HFFc6 (cell line): Measurements from ENCODE around the gene ITGA6. TPM values are rescaled to one million over a fixed set of nuclear protein-coding genes. Genes with fewer than 3 reads are reported as not detected.

Experiments
- DNase-seq: peaks from one replicate; pipeline ENCODE4 v3.0.0-alpha.2; 2018
- H3K27ac Mint-ChIP-seq: 2 replicates; pipeline ENCODE4 v1.8.0; 2020; ENCODE audit warnings: mild to moderate bottlenecking, mixed read lengths
- H3K27me3 Mint-ChIP-seq: 2 replicates; pipeline ENCODE4 v1.8.0; 2021; ENCODE audit warnings: mild to moderate bottlenecking, moderate library complexity, mixed read lengths; ENCODE audit not compliant: insufficient read depth
- H3K36me3 Mint-ChIP-seq: 2 replicates; pipeline ENCODE4 v1.8.0; 2021; ENCODE audit warnings: low read depth, mixed read lengths
- H3K4me1 Mint-ChIP-seq: 2 replicates; pipeline ENCODE4 v1.8.0; 2020; ENCODE audit warnings: low read depth, mixed read lengths
- H3K4me3 Mint-ChIP-seq: 2 replicates; pipeline ENCODE4 v1.8.0; 2020; ENCODE audit warnings: mild to moderate bottlenecking, moderate library complexity, mixed read lengths
- H3K9me3 Mint-ChIP-seq: 2 replicates; pipeline ENCODE4 v1.8.0; 2020; ENCODE audit warnings: mild to moderate bottlenecking, mixed read lengths
- total RNA-seq, 6 experiments: library from RNA; stranded (reverse); fragmentation: NEBNext Ultra II Directional; extraction: Animal tissue kit (Norgen Biotek cat#: 25700); gene quantifications; 2 replicates in 1 of 6; 3 replicates in 5 of 6; pipeline ENCODE4 v1.2.3, GENCODE V29; 2021
- TF ChIP-seq, protein P1 (sequence below): fragments of 200-600 bp; sonication (generic); IDR thresholded peaks from 2 replicates; pipeline ENCODE4 v1.5.0; 2021; ENCODE audit warnings: antibody characterized with exemption, mild to moderate bottlenecking

The ITGA6 gene
- total RNA-seq, 6 experiments from 2014 or later: 143 to 270 (median 148) TPM

DNA sequence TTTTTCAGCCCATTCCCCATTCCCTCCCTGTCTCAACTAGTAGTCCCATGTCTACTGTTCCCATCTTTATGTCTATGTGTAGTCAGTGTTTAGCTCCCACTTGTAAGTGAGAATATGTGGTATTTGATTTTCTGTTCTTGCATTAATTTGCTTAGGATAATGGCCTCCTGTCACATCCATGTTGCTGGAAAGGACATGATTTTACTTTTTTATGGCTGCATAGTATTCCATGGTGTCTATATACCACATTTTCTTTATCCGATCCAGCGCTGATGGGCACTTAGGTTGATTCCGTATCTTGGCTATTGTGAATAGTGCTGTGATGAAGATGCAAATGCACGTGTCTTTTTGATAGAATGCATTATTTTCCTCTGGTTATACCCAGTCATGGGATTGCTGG is 21.7 kb upstream of the ITGA6 start:
- H3K9me3 Mint-ChIP-seq: no peaks in the 10 kb centered on the region
- H3K4me3 Mint-ChIP-seq: no peak overlapping the region
- TF ChIP-seq, protein P1, sequence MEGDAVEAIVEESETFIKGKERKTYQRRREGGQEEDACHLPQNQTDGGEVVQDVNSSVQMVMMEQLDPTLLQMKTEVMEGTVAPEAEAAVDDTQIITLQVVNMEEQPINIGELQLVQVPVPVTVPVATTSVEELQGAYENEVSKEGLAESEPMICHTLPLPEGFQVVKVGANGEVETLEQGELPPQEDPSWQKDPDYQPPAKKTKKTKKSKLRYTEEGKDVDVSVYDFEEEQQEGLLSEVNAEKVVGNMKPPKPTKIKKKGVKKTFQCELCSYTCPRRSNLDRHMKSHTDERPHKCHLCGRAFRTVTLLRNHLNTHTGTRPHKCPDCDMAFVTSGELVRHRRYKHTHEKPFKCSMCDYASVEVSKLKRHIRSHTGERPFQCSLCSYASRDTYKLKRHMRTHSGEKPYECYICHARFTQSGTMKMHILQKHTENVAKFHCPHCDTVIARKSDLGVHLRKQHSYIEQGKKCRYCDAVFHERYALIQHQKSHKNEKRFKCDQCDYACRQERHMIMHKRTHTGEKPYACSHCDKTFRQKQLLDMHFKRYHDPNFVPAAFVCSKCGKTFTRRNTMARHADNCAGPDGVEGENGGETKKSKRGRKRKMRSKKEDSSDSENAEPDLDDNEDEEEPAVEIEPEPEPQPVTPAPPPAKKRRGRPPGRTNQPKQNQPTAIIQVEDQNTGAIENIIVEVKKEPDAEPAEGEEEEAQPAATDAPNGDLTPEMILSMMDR: no peak
- DNase-seq: no peak
- no peaks in the 10 kb centered on the region for H3K27me3 Mint-ChIP-seq
- H3K36me3 Mint-ChIP-seq: no peaks in the 10 kb centered on the region
- H3K4me1 Mint-ChIP-seq: peaks cover 65% of the 10 kb centered on the region
- peak overlapping the region; percentile 21; the same call in 1 of the 2 replicates for H3K27ac Mint-ChIP-seq

DNA sequence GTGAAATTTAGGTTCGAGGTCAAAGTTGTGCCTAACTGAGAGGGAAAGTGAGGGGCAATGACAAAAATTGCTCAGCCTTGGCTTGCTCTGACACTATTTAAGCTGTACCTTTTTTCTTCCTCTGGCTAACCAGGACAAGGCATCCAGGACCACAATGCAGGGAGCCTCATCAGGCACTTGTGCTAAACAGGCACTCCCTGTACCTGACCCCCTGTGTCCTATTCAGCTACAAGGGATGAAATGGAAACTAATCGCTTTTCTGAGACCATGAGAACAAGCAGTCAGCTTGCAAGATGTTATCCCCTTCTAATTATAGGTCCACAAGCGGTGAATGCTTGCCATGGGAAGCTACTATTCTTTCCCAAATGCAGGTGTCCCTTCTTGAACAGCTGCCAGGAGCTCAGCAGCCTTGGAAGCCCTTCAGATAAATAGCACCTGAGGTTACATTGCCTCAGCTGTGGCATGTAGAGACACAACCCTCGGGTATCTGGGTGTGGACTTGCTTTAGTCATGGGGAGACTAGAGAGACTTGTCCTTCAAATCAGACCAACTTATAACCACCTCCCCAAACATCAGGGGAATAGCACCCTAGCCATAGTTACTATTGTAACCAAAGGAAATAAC is 19.1 kb upstream of the ITGA6 start:
- peaks cover 63% of the 10 kb centered on the region for H3K4me1 Mint-ChIP-seq
- DNase-seq: no peak
- no peaks in the 10 kb centered on the region for H3K9me3 Mint-ChIP-seq
- no peak overlapping the region for H3K27ac Mint-ChIP-seq
- no peaks in the 10 kb centered on the region for H3K36me3 Mint-ChIP-seq
- TF ChIP-seq, protein P1: no peak
- H3K27me3 Mint-ChIP-seq: no peaks in the 10 kb centered on the region; the same call in 1 of the 2 replicates
- H3K4me3 Mint-ChIP-seq: no peak overlapping the region

DNA sequence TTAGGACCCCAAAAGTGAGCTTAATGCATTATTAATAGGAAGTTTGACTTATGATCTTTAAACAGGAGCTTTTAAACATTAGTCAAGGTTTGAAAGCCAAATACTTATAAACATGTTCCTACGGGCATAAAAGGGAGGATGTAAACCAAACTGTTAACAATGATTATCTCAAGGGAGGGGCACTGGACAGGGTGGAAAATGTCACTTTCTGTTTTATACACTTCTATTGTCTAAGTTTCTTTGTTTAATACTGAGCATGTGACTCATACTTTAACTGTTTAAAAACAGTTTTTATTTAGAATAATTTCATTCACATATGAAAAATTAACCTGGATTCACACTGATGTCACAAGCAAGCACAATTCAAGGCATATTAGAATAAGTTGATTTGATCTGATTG is 18.3 kb upstream of the ITGA6 start:
- no peak overlapping the region for H3K27ac Mint-ChIP-seq

DNA sequence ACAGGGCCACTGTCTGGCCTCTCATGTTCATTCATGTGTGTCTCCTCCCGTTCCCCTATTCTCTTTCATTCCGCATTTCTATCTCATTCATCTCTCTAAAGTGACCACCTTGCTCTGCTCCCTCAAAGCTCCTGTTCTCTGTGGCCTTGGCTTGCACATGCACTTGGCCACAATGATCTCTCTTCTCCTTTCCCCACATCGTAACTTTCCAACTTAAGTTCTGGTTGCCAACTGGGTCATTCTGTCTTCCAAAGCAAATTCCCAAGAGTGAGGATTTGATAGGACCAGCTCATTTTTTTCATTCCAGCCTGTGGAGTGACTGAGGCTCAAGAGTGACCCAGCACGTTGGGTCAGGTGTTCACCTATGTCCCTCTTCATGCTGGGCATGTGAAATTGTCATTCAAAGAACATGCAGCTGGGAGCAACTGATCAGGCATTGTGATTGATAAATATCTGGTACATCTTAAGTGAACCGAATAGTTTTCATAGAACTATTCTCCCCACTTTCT is 14.3 kb upstream of the ITGA6 start:
- TF ChIP-seq, protein P1: no peak
- peaks cover 22% of the 10 kb centered on the region for H3K4me1 Mint-ChIP-seq
- H3K9me3 Mint-ChIP-seq: no peaks in the 10 kb centered on the region; the same call in 1 of the 2 replicates
- H3K27me3 Mint-ChIP-seq: no peaks in the 10 kb centered on the region; the same call in 1 of the 2 replicates
- no peak overlapping the region for H3K27ac Mint-ChIP-seq
- no peak overlapping the region for H3K4me3 Mint-ChIP-seq
- DNase-seq: no peak
- H3K36me3 Mint-ChIP-seq: no peaks in the 10 kb centered on the region

More for the DNA sequence above, 18.3 kb upstream of the ITGA6 start:
- TF ChIP-seq, protein P1: no peak
- H3K27me3 Mint-ChIP-seq: no peaks in the 10 kb centered on the region; the same call in 1 of the 2 replicates
- no peak for DNase-seq
- no peak overlapping the region; the same call in 1 of the 2 replicates for H3K4me3 Mint-ChIP-seq
- H3K9me3 Mint-ChIP-seq: no peaks in the 10 kb centered on the region
- peaks cover 55% of the 10 kb centered on the region for H3K4me1 Mint-ChIP-seq
- no peaks in the 10 kb centered on the region for H3K36me3 Mint-ChIP-seq

DNA sequence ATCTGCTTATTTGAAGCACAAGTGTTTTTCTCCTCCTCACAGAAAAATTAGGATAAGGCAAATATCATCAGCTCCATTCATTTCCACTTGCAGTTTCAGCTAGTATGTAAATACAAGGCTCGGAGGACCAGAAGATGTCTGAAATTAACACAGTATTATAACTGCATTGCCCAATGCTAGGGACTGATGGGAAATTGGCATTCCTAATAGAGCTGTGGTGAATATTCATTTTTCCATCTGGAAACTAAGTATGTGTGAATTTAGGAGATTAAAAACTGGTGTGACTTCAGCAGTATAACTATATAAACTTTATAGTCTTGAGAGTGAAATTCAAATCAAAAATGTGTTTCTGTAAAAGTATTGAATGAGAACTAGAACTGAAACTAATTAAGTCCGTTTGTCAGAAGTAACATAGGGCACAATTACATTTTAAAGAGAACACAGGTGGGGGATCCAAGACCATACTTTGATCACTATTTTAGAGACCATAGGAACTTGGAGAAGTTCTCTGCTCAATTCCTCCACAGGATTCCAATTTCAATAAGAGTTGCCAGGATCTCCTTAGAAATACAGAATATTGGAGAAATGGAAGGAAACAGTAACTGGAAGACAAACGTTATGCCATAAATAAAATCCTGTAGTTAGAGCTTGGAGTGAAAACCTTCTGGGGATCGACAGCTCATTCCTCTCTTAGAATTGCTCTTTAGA is 12.1 kb upstream of the ITGA6 start:
- Mint-ChIP-seq H3K4me1 (peaks cover 18% of the 10 kb centered on the region), H3K27ac (no peak overlapping the region), H3K9me3 (no peaks in the 10 kb centered on the region; the same call in 1 of the 2 replicates), H3K4me3 (no peak overlapping the region), H3K27me3 (no peaks in the 10 kb centered on the region; the same call in 1 of the 2 replicates), H3K36me3 (no peaks in the 10 kb centered on the region)
- no peak for DNase-seq
- TF ChIP-seq, protein P1: no peak
